Activated T-cell treated with anti-CD3 and anti-CD28 coated beads, Interleukin-2, amount 50 U/mL, for 72 hours (primary cell): ENCODE measurements around the gene KPTN. TPM values are rescaled to one million over a fixed set of nuclear protein-coding genes. Genes with fewer than 3 reads are reported as not detected.

ENCODE experiments used
- ATAC-seq, 2 donors: fragments of 150-1000 bp; cut with Tn5 transposase; replicated peaks in 1 of 2; 2 replicates each; pipeline ENCODE4 v1.10.0; 2021; ENCODE audit warnings: moderate library complexity in 2 of 2, mild to moderate bottlenecking in 1 of 2
- DNase-seq, 2 donors: peaks; one replicate each; pipeline ENCODE4 v3.0.0; 2021 to 2022; ENCODE audit warnings: mixed read lengths in 1 of 2
- H3K27ac Mint-ChIP-seq: one replicate; pipeline ENCODE4 v1.8.0; 2022; ENCODE audit warnings: mild to moderate bottlenecking, moderate library complexity, mixed read lengths
- H3K27me3 Mint-ChIP-seq: one replicate; pipeline ENCODE4 v1.8.0; 2022; ENCODE audit warnings: low read depth, mixed read lengths
- H3K36me3 Mint-ChIP-seq, 2 donors: one replicate each; pipeline ENCODE4 v1.8.0; 2022; ENCODE audit warnings: mixed read lengths in 2 of 2, mild to moderate bottlenecking in 1 of 2; ENCODE audit not compliant: insufficient read depth in 2 of 2
- H3K4me1 Mint-ChIP-seq: one replicate; pipeline ENCODE4 v1.8.0; 2022; ENCODE audit warnings: low read depth, mixed read lengths
- H3K4me3 Mint-ChIP-seq, 2 donors: one replicate each; pipeline ENCODE4 v1.8.0; 2022; ENCODE audit warnings: mild to moderate bottlenecking in 2 of 2, mixed read lengths in 2 of 2, moderate library complexity in 2 of 2
- H3K9me3 Mint-ChIP-seq, 2 donors: one replicate each; pipeline ENCODE4 v1.8.0; 2022; ENCODE audit warnings: mixed read lengths in 2 of 2
- total RNA-seq, 2 donors: library from RNA; stranded (reverse); gene quantifications; one replicate each; pipeline ENCODE4 v1.2.3, GENCODE V29; 2022

Gene KPTN
- total RNA-seq, 2 donors from 2014 or later = 7.2 to 10.5 TPM

DNA sequence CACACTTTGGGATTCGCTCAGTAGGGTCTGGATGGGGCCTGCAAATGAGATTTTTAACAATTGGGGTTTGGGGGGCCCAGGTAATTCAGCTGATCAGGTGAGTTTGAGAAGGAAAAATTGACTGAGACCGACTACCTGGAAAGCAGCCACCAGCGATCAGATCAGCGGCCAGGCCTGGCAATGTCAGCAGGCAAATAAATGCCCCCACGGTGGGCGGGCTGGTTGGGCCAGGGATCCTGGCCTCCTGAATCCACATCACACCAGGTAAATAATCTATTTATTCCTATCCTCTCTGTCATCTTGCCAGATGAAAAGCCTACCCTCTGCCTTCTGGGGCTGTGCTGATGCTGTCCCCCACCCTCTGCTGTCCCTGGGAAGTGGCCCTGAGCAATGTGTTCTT is 21.5 kb upstream of the KPTN start:
- Mint-ChIP-seq H3K4me1 (peaks cover 6% of the 10 kb centered on the region), H3K27ac (no peak overlapping the region), H3K4me3 (no peak overlapping the region), H3K36me3 (peaks cover 0 to 3% of the 10 kb centered on the region in 2 donors), H3K27me3 (no peaks in the 10 kb centered on the region), H3K9me3 (no peaks in the 10 kb centered on the region)
- DNase-seq (no peak), ATAC-seq (no peak)

DNA sequence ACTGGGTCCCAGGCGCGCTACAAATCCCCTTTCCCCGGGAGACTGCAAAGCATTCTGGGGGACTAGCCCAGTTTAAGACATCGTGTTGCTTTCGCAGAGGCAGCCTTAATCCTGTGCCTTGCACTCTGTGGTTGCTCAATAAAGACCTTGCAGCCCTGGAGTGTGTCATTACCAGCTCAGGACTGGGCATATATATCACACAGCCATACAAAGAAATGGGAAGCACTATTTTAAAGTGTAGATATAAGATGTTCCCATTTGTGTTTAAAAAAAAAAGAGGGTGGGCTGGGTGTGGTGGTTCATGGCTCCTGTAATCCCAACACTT is 19.8 kb upstream of the KPTN start:
- Mint-ChIP-seq H3K9me3 (no peaks in the 10 kb centered on the region), H3K36me3 (peaks cover 0 to 3% of the 10 kb centered on the region in 2 donors), H3K4me1 (peaks cover 3% of the 10 kb centered on the region), H3K27ac (no peak overlapping the region), H3K4me3 (no peak overlapping the region), H3K27me3 (no peaks in the 10 kb centered on the region)
- ATAC-seq (no peak), DNase-seq (no peak)

DNA sequence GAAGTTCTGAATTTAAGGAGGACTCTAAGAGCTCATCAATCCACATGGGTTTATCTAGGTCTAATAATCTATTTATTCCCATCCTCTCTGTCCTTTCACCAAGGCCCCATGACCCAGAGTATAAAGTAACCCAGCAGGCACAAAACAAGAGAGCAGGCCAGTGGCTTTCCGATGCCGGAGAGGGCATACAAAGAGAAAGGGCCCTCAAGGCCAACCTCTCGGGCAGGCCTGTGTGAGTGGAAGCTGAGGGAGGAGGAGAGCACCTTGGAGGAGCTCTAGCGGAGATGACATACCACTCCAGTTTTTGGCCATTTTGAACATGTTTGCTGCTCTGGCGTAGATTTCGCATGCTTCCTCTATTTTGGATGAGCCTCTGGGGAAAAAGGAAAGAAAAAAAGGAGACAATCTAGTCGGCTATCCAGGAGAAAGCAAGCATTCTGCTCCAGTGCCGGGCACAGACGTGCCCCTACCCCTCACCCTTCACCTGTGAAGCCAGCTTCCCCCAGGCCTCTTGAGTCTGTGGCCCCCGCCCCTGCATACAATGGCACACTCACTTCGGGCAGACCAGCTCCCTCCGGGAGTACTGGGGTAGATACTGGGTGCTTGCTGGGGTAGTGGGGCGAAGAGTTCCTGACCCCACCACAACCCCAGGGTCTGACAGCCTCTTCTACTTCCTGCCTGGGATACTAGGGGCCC is 19.3 kb upstream of the KPTN start:
- ATAC-seq (no peak), DNase-seq (no peak)
- H3K4me1 Mint-ChIP-seq = peaks cover 3% of the 10 kb centered on the region
- H3K27ac Mint-ChIP-seq = no peak overlapping the region
- no peaks in the 10 kb centered on the region for H3K9me3 Mint-ChIP-seq
- H3K36me3 Mint-ChIP-seq = peaks cover 0 to 3% of the 10 kb centered on the region in 2 donors
- no peak overlapping the region for H3K4me3 Mint-ChIP-seq
- H3K27me3 Mint-ChIP-seq = no peaks in the 10 kb centered on the region

DNA sequence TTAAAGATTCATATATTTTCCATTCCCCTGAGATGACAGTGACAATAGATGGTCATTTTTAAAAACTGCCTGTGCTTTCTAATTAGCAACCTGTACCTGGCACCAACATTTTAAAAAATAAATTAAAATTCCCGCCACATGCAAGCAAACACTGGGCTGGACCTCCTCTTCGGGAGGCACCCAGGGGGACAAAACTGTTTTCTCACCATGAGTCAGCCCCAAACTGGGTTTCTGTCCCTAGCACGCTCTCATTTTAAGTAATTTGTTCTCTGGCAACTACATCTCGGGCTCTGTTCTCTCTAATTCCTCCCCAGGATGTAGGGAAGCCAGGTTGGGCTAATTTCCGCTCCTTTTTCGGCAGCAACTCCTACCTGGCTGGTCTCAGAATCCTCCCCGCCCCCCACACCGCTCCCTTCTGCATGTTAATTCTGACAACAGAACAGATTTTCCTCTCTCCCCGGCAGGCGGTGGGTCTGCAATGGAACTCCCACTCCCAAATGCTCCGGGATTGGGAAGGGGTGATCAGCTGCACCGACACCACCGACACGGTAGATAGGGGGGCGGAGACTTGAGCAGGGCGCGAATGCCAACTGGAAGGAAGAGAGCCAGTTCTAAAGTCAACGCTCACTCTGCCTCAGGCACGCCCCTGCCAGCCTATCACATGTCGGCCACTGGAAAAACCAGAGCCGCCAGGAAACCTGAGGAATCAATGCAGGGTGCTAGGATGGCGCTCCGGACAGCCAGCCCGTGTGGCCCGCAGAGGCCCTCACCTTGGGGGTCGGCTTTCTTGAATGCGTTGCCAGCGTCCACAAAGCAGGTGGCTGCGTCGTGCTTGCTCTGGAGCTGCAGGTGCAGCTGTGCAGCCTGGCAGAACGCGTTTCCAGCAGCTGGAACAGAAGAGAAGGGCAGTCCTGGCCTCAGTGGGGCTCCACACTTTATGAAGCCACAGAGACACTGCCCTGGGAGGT is 16.1 kb upstream of the KPTN start:
- Mint-ChIP-seq H3K4me1 (peaks cover 3% of the 10 kb centered on the region), H3K4me3 (no peak overlapping the region), H3K27me3 (no peaks in the 10 kb centered on the region), H3K27ac (no peak overlapping the region), H3K36me3 (peaks cover 0 to 3% of the 10 kb centered on the region in 2 donors), H3K9me3 (no peaks in the 10 kb centered on the region)
- ATAC-seq (no peak), DNase-seq (no peak)

GRCh38 chr19:47499371-47499770 is 15.4 kb upstream of the KPTN start:
- Mint-ChIP-seq H3K27me3 (no peaks in the 10 kb centered on the region), H3K4me1 (peaks cover 3% of the 10 kb centered on the region), H3K27ac (no peak overlapping the region), H3K9me3 (no peaks in the 10 kb centered on the region), H3K4me3 (no peak overlapping the region), H3K36me3 (peaks cover 0 to 3% of the 10 kb centered on the region in 2 donors)
- DNase-seq (no peak), ATAC-seq (no peak)

GRCh38 chr19:47498561-47498960 is 14.5 kb upstream of the KPTN start:
- Mint-ChIP-seq H3K4me3 (no peak overlapping the region), H3K27ac (no peak overlapping the region), H3K36me3 (peaks cover 0 to 3% of the 10 kb centered on the region in 2 donors), H3K27me3 (no peaks in the 10 kb centered on the region), H3K4me1 (peaks cover 3% of the 10 kb centered on the region), H3K9me3 (no peaks in the 10 kb centered on the region)
- DNase-seq = no peak
- no peak for ATAC-seq

DNA sequence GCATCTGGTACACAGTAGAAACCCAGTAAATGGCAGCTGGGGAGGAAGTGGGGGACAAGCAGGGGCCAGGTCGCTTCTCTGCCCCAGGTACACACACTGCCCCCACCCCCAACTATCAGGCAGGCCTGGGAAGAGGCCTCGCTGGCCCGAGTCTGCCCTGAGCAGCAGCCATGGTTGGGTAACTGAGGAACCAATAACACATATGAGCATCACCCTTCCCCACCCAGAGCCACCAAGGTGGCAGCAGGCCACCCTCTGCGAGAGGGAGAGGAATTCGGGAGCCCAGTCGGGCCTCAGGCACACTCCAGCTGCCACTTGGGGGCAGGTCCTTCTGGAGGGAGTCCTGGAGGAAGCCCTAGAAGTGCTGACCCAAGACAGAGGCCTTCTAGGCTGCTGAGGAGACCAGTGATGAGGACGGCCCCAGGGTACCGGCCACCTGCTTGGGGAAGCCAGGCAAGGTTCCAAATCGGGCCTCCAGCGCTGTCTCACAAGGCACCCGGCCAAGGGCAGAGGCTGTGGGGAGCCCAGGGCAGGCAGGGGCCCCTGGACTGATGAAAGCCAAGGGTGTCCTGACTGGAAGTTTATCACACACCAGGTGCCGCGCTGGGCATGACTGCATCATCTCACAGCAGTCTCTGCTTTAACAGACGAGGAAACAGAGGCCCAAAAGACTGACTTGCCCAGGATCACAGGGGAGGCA is 14.0 kb upstream of the KPTN start:
- Mint-ChIP-seq H3K27ac (no peak overlapping the region), H3K4me1 (peaks cover 3% of the 10 kb centered on the region), H3K36me3 (peaks cover 0 to 3% of the 10 kb centered on the region in 2 donors), H3K9me3 (no peaks in the 10 kb centered on the region), H3K27me3 (no peaks in the 10 kb centered on the region), H3K4me3 (no peak overlapping the region)
- DNase-seq (no peak), ATAC-seq (no peak)

DNA sequence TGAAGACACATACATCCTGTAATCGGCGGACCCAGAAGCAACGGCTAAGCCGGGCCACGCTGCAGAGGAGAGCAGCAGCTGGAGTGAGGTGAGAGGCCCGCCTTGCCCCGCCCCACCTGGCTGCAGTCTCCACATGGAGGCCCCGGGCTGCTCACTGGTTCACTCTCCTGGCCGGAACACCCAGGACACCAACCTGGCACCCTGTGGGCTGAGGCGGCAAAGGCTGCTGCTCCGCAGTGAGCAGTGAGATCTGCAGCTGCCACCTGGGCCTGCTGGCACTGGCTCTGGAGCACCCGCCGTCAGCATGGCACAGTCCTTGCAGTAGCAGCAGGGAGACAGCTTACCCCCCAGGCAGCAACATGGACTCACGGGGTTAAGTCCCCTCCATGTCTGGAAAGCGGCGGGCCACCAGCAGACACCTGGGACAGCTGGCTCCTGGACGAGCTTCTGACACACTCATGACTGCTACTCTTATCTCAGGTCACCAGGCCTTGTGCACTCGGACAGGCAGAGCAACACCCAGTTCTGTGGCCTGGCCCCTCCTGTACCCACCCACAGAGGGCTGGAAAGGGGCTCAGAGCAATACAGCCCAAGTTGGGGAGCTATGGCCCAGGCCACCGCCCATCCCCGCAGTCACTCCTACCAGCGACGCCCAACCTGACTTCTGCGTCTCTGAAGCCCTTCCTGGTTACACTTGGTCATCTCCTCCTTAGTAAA is 13.2 kb upstream of the KPTN start:
- DNase-seq (no peak), ATAC-seq (no peak)
- H3K4me1 Mint-ChIP-seq = peaks cover 3% of the 10 kb centered on the region
- no peaks in the 10 kb centered on the region for H3K27me3 Mint-ChIP-seq
- H3K27ac Mint-ChIP-seq = no peak overlapping the region
- no peaks in the 10 kb centered on the region for H3K36me3 Mint-ChIP-seq
- no peaks in the 10 kb centered on the region for H3K9me3 Mint-ChIP-seq
- H3K4me3 Mint-ChIP-seq = no peak overlapping the region

DNA sequence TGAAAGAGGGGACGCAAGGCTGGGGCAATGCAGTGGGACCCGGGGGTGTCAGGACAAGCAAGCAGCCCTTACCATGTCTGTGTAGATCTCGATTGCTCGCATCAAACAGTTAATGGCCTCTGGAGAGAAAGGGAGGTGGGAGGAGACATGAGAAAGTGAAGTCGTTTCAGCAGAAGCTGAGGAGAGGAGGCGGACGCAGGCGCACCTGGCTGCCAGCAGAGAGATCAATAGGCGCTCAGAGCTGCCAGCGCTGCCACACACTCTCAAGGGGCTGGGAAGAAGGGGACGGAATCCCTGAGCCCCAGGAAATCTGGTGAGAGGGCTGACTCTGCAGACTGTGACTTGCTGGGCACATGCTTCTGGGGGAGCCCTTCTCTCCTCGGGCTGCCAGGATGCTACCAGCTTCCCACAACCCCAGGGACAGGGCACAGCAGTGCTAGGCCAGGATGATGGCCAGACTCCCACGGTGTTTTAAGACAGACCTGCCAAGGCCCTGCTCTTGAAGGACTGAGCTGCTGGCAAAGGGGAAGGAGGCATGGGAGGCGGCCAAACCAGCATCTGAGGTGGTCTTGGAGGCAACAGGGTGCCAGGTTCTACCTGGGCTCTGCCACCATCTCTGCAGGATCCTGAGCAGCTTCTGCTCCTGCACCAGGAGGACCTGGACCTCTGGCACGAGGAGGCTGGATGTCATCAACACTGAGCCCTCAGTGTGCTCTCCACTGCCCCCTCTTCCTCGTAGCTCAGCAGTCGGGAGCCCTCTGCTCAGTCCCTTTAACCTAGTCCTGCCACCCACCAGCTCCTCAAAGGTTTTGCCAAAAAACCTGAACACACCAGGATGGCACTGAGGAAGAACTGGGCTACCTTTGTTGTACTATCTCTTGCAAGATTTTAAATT is 11.7 kb upstream of the KPTN start:
- peaks cover 3% of the 10 kb centered on the region for H3K4me1 Mint-ChIP-seq
- no peak overlapping the region for H3K27ac Mint-ChIP-seq

DNA sequence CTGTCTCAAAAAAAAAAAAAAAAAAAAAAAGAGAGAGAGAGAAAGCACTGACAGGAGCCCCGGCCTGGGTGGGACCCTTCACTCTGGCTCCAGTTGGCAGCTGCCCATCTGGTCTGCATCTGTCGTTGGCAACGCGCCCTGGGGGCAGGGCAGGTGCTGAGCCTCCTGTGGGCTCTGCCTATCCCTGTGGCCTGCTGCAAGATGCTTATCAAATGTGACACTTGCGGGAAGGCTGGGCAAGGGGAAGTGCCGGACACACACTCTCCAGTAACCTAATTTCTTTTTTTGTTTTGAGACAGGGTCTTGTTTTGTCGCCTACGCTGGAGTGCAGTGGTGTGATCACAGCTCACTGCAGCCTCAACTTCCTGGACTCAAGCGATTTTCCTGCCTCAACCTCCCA is 10.7 kb upstream of the KPTN start:
- ATAC-seq (no peak), DNase-seq (no peak)
- Mint-ChIP-seq H3K27ac (no peak overlapping the region), H3K4me3 (no peak overlapping the region), H3K4me1 (peaks cover 3% of the 10 kb centered on the region), H3K27me3 (no peaks in the 10 kb centered on the region), H3K36me3 (peaks cover 0 to 2% of the 10 kb centered on the region in 2 donors), H3K9me3 (no peaks in the 10 kb centered on the region)

More for the DNA sequence above, 11.7 kb upstream of the KPTN start:
- DNase-seq (no peak), ATAC-seq (no peak)
- Mint-ChIP-seq H3K27me3 (no peaks in the 10 kb centered on the region), H3K36me3 (no peaks in the 10 kb centered on the region), H3K9me3 (no peaks in the 10 kb centered on the region), H3K4me3 (no peak overlapping the region)

GRCh38 chr19:47494211-47494547 is 10.2 kb upstream of the KPTN start:
- Mint-ChIP-seq H3K4me1 (peaks cover under 1% of the 10 kb centered on the region), H3K36me3 (peaks cover 0 to 2% of the 10 kb centered on the region in 2 donors), H3K4me3 (no peak overlapping the region), H3K9me3 (no peaks in the 10 kb centered on the region), H3K27me3 (no peaks in the 10 kb centered on the region), H3K27ac (no peak overlapping the region)
- no peak for DNase-seq
- ATAC-seq = no peak
